Stimulated activated CD8-positive, alpha-beta memory T cell treated with anti-CD3 and anti-CD28 coated beads, Interleukin-15, amount 100 ng/mL, for 24 hours (primary cell): ENCODE results near the gene ZDHHC16.
"Not testable (repeated sequence)": the region's sequence is repeated elsewhere in the genome, so short reads cannot be mapped to it uniquely, and the experiment has no call there.

ENCODE experiments used
- DNase-seq: peaks from one replicate; pipeline ENCODE4 v3.0.0-alpha.2; 2020; ENCODE audit warnings: low read depth

Gene ZDHHC16

DNA sequence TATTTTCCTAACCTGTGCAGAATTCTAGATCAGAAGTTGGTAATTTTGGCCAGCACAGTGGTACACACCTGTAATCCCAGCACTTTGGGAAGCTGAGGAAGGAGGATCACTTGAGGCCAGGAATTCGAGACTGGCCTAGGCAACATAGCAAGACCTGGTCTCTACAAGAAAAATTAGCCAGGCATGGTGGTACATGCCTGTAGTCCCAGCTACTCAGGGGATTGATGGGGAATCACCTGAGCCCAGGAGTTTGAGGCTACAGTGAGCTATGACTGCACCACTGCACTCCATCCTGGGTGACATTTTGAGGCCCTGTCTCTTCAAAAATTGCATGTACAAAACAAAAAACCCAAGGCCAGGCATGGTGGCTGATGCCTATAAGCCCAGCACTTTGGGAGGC lies 11.4 kb upstream of the ZDHHC16 start:
- DNase-seq = no peak

DNA sequence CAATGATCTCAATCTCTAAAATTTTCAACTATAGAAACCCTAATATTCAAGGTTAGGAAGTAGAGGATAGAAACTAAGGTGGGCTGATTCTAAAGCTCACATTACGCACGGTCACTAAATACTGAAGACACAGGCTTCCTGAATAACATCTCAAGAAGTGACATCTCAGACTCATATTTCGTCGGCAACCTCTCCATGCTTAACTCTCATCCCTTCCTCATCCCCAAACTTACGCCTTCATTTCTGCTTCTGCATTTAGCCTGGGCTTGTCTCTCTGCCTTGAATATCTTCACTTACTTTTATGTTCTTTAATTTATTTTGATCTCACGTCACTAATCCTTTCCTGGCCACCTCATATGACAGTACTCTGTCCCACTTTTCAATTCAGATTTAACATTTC lies 10.8 kb upstream of the ZDHHC16 start:
- no peak for DNase-seq

DNA sequence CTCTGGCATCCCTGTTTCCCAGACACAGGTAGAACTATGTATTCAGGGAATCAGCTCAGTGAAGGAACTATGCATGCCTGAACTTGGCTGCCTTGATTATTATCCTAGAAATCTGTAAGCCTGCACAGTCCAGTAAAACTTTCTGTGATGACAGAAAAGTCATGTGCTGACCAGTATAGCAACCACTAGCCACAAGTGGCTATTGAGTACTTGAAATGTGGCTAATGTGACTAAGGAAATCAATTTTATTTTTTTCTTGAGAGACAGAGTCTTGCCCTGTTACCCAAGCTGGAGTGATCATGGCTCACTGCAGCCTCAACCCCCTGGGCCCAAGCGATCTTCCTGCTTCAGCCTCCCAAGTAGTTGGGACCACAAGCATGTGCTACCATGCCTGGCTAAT lies 3.7 kb upstream of the ZDHHC16 start:
- no peak for DNase-seq

DNA sequence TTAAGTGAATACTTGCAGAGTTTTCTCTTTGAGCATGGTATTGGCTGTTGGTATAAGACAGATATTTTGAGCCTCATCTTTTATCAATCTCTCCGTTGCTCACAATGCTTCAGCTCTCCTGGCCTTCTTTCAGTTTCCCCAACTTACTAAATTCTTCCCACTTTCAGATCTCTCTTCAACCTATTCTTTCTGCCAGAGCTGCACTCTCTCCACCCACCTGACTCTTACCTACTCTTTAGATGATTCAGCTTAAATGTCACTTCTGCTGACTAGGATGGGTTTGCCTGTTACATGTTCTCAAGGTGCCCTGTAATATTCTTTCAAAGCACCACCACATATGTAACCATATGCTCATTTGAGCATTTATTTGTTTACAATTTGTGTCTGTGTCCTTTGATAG lies 1.8 kb upstream of the ZDHHC16 start:
- no peak for DNase-seq

DNA sequence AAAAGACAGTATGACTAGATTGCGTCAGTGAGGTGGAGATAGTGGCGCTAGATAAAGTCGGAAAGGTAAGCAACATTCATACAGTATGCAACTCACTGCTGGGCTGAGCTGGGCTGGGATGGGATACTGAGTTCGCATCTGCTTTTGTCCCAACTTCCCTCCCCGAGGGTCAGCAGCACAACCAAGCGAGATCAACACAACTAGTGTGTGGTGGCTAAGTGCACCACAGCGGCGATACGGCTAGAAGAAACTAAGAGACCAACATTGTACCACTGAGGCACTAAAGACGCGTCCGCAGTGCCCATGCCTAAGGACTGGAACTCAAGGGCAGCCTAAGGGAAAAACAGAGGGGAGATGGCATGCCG lies 636 bp upstream of the ZDHHC16 start:
- no peak for DNase-seq

DNA sequence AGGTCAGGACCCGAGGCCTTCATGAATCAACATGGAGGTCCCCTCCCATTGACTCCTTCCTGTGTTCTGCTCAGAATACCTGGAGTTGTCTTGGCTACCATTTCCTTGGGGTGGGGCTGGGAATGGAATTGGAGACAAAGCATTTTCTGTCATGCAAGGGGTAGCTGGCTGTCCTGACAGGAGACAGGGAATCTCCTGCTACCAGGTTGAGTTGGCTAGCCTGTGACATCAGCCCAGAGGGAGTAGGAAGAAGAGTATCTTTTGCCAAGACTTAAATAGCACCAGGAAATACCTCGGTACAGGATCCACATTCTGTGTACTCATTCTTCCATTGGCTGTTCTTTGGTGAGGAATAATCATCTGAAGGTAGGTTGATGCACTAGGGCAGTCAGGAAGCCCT lies 4.9 kb downstream of the ZDHHC16 start:
- DNase-seq = no peak

DNA sequence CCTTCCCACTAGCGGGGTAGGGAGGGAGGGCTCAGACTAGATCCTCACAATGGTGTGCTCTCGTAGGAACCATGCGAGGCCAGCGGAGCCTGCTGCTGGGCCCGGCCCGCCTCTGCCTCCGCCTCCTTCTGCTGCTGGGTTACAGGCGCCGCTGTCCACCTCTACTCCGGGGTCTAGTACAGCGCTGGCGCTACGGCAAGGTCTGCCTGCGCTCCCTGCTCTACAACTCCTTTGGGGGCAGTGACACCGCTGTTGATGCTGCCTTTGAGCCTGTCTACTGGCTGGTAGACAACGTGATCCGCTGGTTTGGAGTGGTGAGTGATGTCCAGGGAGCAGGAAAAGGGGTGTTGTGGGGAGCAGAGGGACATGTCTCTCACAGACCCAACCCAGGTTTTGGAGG lies 5.6 kb downstream of the ZDHHC16 start:
- no peak for DNase-seq

DNA sequence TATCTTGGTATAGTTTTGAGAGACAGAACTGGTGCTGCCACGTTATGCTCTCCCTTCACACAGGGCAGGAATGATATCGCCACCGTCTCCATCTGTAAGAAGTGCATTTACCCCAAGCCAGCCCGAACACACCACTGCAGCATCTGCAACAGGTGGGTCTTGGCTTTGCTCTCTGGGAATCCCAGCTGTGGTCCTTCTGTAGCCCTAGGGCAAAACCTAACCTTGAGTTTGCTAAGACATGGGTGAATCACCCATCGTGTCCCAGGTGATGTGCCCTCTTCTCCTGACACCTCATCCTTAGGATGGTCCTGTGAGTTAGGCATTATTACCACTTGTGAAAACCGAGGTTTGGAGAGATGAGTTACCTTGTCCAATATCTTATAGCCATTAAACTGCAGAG lies 6.4 kb downstream of the ZDHHC16 start:
- no peak for DNase-seq

DNA sequence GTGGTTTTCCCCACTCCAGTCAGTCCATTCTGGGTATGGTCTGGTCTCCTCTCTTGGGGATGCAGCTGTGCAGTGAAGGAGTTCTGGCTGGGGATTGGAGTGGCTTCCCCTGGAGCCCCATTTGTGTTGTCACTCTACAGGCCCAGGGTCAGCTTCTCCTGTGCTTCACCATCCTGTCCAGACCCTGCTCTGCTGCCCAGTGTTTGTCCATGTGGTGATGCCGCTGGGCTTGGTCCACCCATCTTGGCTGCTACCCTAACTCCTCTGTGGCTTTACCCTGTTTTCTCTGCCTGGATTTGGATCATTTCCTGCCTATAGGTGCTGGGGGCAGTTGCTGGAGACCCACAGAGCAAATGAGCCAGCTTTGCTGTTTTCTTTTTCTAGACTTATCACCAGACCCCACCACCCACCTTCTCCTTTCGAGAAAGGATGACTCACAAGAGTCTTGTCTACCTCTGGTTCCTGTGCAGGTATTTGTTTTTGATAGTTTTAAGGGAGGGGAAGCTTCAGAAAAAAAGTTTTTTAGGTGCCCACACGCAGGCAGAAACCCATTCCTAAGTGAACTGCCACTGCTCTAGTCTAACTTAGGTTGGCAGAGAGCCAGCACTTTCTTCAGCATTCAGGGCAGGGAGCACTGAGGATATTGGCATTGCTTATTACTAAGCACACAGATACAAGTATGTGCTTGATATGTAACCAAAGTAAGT lies 8.5 kb downstream of the ZDHHC16 start:
- DNase-seq = no peak

DNA sequence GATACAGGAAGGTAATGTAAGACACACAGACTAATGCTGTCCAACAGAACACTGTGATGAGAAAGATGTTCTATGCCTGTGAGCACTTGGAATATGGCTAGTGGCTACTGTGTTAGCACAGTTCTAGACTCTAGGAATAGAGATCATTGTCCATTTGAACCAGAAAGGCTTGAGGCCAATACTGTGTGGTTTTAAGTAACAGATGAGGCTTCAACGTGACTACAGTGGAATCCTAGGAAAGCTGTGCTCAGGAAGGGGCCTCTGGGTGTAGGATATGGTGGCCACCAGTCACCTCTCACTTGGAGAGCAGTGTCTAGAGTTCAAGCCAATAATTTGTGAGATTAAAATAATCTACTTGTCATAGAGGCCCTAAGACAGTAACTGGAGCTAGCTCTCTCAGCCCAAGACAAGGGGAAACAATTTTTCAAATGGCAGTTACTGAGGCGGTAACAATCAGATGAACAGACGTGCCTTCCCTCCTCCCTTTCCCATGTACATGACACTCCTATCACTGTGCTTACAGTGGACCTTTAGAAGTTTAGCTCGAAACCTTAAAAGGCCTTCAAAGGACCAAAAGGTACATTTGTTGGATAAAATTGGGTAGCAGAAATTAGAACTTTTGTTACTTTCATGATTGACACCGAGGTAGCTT lies 10.2 kb downstream of the ZDHHC16 start:
- DNase-seq = no peak

DNA sequence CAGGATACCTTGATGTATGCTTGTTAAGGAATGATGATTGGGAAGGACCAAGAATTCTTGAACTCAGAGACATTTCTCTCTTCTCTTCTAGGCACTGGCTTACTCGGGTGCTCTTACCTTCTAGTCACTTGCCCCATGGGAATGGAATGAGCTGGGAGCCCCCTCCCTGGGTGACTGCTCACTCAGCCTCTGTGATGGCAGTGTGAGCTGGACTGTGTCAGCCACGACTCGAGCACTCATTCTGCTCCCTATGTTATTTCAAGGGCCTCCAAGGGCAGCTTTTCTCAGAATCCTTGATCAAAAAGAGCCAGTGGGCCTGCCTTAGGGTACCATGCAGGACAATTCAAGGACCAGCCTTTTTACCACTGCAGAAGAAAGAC lies 10.7 kb downstream of the ZDHHC16 start:
- no peak for DNase-seq

DNA sequence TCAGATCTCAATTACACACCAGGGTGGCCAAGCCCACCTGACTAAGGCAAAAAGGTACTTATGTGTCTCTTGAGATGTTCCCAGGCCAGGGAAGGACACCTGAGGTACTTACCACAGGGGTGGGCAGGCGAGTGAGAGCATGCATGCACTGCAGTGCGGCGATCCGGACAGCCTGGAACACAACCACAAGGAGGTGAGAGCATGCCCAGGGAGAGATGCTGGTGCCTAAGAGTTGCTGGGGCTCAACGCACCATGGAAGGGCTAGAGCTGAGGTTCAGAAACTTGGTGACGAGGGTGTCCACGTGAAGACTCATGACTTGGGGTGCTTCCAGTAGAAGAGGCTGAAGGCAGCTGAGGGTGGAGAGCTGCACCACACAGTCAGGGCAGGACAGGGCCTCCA lies 13.1 kb downstream of the ZDHHC16 start:
- no peak for DNase-seq

DNA sequence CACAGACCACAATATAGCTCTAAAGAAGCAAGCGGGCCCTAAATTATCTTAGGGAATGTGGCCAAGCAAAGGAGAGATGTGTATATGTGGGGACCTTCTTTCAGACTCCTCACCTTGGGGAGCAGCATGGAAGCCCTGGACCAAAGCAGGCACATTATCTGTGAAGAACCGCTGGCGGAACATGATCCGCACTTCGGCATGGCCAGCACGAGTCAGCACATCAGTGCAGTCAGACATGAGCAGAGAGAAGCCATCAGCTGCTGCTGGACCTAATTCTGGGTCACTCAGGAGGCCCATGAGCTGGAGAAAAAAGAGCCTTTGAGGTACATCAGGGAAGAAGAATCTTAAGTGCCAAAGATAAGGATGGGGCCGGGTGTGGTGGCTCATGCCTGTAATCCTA lies 14.0 kb downstream of the ZDHHC16 start:
- DNase-seq = no peak

DNA sequence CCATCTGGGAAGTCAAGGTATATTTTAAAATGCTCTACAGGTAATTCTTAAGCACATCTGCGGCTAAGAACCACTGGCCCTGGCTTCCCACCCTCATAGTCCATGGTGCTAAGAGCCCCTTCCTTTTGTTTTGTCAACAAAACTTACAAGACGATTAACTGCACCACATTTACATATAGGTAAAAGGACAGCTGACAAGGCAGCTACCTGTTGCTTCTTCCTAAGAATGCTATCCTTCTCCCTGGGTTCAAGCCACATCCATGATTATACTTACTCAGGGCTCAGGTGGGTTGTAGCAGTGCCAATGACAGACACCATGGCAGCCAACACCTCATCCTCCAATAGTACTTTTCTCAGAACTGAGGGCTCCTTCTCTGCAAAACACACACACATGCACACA lies 16.3 kb downstream of the ZDHHC16 start:
- no peak for DNase-seq

DNA sequence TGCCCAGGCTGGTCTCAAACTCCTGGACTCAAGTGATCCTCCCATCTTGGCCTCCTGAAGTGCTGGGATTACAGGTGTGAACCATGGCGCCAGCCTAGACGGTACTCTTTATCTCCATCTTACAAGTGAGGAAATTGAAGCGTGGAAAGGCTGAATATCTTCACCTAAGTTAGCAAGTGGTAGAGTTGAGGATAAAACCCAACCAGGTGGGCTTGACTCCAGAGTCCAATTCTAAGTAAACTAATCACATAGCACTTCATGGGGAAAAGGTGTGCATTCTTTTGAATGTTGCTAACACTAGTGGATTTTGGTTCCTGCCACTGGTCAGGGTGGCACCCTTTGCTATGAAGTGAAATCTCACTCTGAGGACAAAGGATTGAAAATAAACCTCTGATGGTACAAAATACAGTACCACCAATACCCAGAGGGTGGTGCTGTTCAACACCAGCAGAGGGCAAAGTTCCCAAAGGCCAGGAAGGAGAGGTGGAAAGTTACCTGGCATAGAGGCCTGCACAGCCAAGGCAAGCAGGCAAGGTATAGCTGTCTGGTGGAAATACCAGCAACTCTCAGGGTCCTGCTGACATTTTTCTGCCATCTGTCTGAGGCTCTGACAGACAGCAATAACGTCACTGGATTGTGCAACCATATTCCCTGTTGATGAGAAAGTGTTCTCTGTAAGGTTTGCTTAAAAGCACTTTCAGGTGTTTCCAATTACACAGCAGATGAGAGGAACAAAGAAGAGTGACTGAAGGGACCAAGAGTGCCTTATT lies 17.6 kb downstream of the ZDHHC16 start:
- no peak for DNase-seq

DNA sequence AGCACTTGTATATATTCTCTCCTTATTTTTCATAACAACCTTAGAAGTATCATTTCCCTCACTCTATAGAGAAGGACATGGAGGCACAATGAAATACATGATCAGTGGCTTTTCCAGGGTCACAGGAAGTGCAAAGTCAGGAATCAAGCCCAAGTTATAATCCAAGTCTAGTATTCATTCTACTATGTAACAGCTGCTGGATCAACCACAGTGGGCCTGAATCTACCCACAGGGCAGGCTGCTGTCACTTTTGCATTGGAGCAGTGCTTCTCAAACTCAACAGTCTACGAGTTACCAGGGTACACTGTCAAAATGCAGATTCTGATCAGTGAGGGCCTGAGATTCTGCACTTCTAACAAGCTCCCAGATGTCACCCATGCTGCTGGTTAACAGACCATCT lies 18.3 kb downstream of the ZDHHC16 start:
- no peak for DNase-seq

DNA sequence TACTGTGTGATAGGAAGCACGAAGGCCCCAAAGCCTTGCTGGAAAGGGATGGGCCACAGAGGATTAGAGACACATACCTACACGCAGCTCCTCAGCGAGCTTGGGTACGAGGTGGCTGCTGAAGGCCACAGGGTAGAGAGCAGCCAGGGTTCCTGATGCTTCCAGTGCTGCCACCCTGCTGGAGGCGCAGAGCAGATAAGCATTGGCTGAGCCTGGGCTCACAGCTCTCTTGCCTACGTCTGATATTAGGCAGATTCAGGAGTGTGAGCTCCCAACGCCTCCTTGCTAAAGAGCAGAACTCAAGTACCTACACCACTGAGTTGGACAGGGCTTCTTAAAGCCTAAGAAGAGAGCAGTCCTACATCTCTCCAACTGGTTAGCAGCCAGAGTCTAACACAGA lies 20.0 kb downstream of the ZDHHC16 start:
- DNase-seq = no peak

DNA sequence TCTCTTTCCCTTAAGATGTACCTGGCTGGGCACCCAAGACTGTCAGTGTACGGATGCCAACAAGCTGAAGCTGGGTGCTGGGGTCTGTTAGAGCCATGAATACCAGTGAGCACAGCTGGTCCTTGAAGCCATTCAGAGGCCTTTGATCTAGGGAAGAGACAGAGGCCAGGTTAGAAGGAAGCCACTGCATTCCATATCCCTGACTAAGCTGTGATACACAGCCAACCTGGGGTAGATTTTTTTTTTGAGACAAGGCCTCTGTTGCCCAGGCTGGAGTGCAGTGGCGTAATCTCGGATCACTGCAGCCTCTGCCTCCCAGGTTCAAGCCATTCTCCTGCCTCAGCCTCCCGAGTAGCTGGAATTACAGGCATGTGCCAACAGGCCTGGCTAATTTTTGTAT lies 20.8 kb downstream of the ZDHHC16 start:
- DNase-seq = no peak

DNA sequence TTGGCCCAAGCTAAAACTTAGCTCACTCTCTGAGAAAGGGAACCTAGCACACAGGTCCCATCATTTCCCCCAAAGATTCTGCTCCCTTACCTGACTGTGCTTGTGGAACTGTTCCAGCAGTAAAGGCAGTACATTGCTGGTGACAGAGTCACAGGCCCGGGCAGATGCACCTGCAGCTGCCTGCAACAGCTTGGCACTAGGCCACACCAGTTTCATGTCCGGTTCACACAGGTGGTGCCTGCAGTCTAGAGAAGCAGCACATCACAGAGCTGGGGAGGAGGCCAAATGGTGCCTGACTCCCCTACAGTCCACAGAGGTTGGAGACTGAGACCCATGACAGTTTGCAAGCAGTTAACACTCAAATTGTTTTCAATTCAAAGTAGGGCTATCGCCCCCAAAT lies 22.2 kb downstream of the ZDHHC16 start:
- no peak for DNase-seq

DNA sequence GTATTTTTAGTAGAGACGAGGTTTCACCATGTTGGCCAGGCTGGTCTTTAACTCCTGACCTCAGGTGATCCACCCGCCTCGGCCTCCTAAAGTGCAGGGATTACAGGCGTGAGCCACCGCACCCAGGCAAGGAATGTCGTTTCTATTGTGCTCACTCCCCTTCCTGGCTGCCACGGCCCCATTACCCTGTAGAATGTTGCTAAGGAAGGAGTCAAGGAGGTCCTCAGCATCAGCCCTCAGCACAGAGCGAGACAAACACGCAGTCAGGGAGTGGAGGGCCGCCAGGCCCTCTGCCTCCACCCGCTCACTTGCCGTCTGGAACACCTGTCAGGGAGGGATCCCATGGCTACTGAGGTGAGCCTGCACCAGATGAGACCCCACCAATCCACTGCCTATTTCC lies 22.8 kb downstream of the ZDHHC16 start:
- not testable (repeated sequence) for DNase-seq

DNA sequence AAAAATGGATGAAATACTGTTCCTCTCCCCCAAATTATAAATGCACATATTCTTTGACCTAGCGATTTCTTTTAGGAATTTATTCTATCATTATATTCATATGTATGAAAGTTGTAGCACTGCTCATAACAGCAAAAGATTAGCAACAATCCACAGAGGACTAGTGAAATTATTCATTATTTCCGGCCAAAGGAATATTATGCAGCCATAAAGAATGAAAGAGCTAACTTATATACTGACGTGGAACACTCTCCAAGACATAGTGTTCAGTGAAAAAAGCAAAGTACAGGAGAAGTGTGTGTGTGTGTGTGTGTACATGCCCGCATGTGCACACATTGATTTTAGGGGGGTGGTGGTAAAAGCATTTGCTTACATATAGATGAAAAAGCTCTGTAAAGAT lies 28.9 kb downstream of the ZDHHC16 start:
- no peak for DNase-seq

DNA sequence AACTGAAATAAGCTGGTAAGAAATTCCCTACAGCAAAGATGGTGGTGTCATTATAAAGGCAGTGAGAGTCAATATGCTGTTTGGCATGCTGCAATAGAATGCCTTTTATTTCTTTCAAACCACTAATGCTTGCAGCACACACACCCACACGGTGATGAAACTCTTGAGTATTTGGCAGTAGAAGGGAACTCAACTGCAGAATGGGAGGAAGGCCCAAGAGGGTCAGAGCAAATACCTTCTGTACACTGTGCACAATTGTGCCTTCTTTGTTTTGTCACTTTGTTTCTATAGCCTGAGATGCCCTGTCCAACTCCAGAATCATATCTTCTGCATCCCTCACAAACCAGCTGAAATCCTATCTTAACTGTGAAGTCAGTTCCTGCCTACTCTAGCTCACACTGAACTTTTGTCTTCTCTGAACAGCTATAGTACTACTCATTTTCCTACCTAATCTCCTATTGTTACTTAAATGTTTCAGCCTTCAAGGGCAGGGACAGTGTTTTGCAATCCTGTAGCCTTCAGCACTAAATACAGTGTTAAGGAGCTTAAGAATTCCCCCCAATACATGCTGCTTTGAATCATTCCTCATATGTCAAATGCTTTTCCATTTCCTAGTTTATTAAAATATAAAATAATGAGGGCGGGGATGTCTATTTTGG lies 30.1 kb downstream of the ZDHHC16 start:
- DNase-seq = no peak

DNA sequence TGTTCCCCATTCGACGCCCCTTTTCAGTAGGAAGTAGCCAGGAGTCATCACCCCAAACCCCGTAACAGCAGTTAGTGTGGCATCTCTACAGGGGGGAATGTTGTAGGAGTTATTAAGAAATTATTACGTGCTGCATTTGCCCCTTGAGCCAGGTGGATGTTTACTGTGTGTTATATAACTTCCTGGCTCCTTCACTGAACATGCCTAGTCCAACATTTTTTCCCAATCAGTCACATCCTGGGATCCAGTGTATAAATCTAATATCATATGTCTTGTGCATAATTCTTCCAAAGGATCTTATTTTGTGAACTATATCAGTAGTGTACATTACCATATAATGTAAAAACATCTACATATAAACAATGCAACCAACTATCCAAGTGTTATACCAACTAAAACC lies 33.4 kb downstream of the ZDHHC16 start:
- DNase-seq = not testable (repeated sequence)
